Keratinocyte (primary cell): Measurements from ENCODE around the gene PTPRD.

Source experiments
- EZH2 ChIP-seq: IDR thresholded peaks from one replicate; pipeline ENCODE4 v1.6.1; 2012; ENCODE audit warnings: inconsistent platforms, mild to moderate bottlenecking, low read length, moderate library complexity
- TF ChIP-seq, protein P1 (sequence below), 3 experiments: IDR thresholded peaks in 1 of 3; conservative IDR thresholded peaks in 1 of 3; optimal IDR thresholded peaks in 1 of 3; 2 replicates in 2 of 3; 3 replicates in 1 of 3; pipeline versions ENCODE3 to v1.5.1; 2011; ENCODE audit warnings: low read length in 3 of 3, mild to moderate bottlenecking in 3 of 3, moderate library complexity in 2 of 3, control low read depth in 1 of 3, inconsistent platforms in 1 of 3; ENCODE audit not compliant: insufficient read depth in 2 of 3; ENCODE audit errors: extremely low read depth in 1 of 3

DNA sequence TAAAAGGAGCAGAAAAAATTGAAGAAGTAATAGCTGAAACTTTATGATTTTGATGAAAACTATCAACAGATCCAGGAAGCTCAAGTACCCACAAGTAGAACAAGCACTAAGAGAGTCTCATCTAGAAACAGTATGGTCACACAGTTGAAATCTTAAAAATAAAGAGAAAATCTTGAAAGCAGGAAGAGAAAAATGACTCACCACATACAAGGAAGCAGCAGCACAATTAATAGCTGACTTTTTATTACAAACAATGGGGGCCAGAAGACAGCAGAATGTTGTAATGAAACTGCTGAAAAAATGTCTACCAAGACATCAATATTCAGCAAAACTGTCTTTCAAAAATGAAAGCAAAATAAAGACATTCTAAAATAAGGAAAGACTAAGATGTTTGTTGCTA, 1704.9 kb downstream of the PTPRD start:
- no peak for TF ChIP-seq EZH2
- TF ChIP-seq, protein P1, sequence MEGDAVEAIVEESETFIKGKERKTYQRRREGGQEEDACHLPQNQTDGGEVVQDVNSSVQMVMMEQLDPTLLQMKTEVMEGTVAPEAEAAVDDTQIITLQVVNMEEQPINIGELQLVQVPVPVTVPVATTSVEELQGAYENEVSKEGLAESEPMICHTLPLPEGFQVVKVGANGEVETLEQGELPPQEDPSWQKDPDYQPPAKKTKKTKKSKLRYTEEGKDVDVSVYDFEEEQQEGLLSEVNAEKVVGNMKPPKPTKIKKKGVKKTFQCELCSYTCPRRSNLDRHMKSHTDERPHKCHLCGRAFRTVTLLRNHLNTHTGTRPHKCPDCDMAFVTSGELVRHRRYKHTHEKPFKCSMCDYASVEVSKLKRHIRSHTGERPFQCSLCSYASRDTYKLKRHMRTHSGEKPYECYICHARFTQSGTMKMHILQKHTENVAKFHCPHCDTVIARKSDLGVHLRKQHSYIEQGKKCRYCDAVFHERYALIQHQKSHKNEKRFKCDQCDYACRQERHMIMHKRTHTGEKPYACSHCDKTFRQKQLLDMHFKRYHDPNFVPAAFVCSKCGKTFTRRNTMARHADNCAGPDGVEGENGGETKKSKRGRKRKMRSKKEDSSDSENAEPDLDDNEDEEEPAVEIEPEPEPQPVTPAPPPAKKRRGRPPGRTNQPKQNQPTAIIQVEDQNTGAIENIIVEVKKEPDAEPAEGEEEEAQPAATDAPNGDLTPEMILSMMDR (optimal IDR thresholded peaks at IDR 0.05 in 1 of 3, IDR thresholded peaks at IDR 0.05 in 1 of 3, conservative IDR thresholded peaks at IDR 0.05 in 1 of 3; ENCODE audit: extremely low read depth in 1 of 3, insufficient read depth in 2 of 3, low read length in 3 of 3) = no peak
